GM21367 (cell line): Measurements from ENCODE around the gene PIGS.

Experiments
- ATAC-seq: cut with Tn5 transposase; IDR thresholded peaks from one replicate; pipeline ENCODE4 v1.9.1; 2021; ENCODE audit not compliant: unreplicated experiment

PIGS gene

GRCh38 chr17:28551421-28552175 is 19.7 kb downstream of the PIGS start:
- no peak for ATAC-seq

- ATAC-seq: no peak
Measured at GRCh38 chr17:28550858-28551257, 20.5 kb downstream of the PIGS start.

DNA sequence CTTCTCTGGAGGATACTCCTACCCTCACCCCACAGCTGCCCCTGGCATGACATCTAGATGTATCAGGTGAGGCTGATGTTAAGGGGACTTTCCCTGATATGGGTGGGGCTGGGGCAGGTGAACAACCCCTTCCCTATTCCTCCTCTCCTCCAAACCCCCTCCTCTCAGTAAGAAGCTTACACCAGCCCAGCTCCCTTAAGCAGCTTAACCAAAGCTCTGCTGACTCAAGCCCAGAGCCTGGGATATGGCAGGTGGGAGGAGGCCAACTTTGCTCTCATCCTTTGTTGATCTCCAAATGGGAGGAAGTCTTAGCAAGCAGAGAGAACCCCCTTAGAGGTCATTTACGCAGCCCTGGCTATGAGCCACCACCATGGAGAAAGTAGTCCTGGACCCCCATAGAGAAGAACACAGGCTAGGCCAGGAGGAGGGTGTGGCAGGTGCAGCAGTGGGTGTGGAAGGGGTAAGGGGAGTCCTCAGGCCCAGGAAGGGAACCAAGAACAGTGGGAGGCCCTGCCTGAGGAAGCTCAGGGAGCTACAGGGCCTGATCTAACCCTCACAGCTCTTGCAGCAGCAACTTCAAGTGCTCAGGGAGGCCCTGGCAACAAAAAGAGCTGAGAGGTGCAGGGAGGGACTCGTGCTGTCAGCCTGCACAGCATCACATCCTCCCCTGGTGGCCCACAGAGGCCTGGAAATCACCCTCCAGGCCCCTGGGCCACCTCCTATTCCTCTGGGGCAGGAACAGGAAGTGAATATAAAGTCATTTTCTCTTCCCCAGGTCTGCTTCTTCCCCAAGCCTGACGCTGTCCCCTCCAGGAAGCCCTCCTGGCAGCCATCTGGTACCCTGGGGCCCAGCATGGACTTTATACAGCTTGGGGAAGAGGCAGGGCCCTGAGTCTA is 21.8 kb downstream of the PIGS start:
- ATAC-seq: no peak

- no peak for ATAC-seq
Measured at GRCh38 chr17:28548417-28549130, 22.8 kb downstream of the PIGS start.

- ATAC-seq: no peak
Measured at GRCh38 chr17:28547623-28548416, 23.5 kb downstream of the PIGS start.

DNA sequence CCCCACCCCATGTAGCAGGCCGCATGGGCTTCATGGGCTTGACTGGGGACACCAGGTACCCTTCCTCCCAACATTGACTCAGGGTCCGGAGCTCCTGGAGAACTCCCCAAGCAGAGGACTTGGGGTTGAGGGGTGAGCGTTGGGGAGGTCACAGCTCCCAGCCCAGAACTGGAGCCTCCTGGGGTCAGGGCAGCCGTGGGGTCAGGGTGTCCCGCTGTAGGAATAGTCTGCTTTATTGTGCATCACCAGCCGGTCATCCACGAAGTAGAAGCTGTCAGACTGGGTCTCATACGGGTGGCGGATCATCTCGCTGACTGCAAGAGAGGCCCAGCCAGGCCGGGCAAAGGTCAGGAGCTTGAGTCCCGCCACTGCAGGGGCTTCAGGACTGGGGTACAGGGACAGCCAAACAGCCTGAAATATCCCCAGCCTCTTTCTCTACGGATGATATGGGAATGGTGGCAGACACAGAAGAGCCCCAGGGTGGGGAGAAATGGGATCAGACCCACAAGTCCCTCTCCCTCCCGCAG is 24.2 kb downstream of the PIGS start:
- ATAC-seq: no peak

DNA sequence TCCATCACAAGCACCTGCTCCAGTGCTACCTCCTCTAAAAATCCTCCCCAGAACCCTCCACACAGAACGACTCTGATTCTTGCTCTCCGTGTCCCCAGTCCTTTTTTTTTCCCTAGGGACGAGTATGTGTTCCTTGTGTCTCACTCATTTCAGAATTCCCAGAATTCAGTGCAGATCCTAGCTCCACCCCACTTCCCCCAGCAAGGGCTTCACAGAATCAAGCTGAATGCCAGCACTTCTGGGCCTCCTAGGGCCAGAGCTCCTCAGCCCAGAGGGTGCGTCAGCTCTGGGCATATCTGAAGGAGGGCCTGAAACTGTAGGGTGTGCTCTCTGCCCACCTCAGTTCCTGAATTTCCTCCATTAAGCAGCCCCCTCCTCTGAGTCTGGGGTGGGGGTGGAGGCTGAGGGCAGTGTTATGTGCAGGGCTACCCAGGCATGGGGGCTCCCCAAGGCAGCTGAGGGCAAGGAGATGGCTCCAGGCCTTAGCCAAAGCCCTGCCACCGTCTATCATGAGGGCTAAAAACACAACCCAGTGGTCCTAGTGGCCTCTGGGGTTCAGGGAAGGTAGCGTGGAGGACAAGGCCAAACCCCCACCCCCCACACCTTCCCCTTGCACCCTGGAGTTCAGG is 25.4 kb downstream of the PIGS start:
- ATAC-seq: no peak

DNA sequence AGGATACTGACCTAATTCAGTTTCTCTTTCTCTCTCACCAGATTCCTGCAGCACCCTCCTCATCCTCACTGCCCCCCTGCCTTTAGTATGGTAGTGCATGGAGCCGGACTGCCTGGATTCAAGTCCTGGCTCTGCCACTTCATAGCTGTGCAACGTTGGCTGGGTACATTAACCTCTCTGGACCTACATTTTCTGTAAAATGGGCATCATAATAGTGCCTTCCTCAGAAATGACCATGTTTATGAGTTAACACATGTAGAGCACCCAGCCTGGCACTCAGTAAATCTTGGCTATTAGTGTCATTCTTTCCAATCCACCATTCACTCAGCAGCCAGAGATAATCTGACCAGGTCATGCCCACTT is 26.2 kb downstream of the PIGS start:
- no peak for ATAC-seq

- no peak for ATAC-seq
Measured at GRCh38 chr17:28544402-28545140, 26.8 kb downstream of the PIGS start.

GRCh38 chr17:28541439-28541838 is 29.9 kb downstream of the PIGS start:
- no peak for ATAC-seq

- ATAC-seq: no peak
Measured at GRCh38 chr17:28540231-28540630, 31.1 kb downstream of the PIGS start.

DNA sequence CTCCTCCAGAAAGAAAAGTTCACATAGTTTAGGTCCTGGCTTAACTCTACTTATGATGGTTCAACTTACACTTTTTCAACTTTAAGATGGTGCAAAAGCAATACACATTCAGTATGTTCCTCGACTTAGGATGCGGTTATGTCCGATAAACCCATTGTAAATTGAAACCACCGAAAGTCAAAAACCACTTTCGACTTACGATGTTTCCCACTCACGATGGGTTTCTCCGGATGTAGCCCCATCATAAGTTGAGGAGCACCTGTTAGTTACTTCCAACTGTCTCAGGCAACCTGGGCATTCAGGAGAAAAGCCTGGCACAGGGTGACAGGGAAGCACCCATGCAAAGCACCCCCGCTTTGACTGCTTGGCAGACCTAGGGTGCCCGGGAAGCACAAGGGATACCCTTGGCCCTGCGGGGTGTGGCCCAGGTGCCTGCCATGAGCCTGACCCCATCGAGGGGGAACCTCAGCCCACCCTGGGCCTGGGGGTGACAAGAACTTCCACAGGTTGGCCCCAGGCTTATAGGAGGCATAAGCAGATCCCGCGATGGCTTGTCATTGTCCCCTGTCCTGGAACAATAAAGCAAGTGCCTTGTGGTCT is 32.9 kb downstream of the PIGS start:
- no peak for ATAC-seq

- no peak for ATAC-seq
Measured at GRCh38 chr17:28537219-28537610, 34.1 kb downstream of the PIGS start.

- ATAC-seq: no peak
Measured at GRCh38 chr17:28536532-28537218, 34.6 kb downstream of the PIGS start.

DNA sequence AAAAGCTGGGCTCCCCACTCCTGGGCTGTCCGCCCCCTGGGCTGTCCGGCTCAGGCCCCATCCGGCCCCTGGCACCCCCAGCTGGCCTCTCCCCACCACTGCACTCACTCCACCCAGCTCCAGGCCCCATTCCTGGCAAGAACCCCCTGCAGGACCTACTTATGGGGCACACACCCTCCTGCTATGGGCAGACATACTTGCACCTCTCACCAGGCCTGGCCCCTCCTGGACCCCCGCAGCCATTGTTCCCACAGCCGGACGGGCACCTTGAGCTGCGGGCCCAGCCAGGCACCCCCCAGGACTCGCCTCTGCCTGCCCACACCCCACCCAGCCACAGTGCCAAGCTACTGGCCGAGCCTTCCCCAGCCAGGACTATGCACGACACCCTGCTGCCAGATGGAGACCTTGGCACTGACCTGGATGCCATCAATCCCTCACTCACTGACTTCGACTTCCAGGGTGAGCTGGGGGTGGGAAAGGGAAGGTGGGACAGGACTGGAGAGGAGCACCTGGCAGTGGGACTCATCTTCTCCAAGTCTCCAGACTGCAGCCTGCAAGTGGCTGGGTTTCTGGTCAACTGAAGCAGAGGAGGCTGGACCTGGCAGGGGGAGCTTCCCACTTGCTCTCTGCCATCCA is 36.5 kb downstream of the PIGS start:
- no peak for ATAC-seq

- no peak for ATAC-seq
Measured at GRCh38 chr17:28533091-28533807, 38.1 kb downstream of the PIGS start.
